ENCODE data around the gene C17orf50.
A peak's percentile ranks its signal among the peaks of the same experiment; 100 is the strongest.

The C17orf50 gene

DNA sequence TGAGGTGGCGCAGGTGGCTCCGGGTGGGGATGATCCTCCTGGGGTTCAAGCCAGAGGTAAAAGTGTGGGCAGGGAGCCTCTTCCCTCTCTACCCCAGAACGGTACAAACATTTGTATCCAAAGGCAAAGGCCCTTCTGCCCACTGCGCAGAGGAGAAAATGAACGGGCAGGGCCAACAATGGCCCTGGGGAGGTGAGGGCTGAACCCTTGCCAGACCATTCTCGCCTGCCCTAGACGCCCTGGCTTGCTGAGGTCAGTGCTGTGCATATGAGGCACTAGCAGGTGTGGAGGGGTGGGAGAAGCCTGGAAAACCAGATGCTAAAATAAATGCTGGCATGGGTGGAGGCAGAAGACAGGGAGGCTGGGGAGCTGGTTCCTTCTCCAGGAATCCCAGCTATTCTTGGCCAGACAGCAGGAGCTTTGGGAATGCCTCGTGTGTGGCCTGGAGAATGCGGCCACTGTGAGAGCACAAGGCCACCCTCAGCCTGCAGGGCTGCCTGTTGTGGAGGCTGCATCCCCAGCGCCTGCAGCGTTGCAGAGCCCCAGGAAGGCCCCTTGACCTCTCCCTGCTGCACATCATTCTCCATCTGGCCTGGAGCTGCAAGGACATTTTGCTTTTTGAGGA lies 4.5 kb downstream of the C17orf50 start:
- no peak overlapping the region for H3K4me3 ChIP-seq (ENCODE audit: low read depth, low read length)
- TF ChIP-seq, protein P1, sequence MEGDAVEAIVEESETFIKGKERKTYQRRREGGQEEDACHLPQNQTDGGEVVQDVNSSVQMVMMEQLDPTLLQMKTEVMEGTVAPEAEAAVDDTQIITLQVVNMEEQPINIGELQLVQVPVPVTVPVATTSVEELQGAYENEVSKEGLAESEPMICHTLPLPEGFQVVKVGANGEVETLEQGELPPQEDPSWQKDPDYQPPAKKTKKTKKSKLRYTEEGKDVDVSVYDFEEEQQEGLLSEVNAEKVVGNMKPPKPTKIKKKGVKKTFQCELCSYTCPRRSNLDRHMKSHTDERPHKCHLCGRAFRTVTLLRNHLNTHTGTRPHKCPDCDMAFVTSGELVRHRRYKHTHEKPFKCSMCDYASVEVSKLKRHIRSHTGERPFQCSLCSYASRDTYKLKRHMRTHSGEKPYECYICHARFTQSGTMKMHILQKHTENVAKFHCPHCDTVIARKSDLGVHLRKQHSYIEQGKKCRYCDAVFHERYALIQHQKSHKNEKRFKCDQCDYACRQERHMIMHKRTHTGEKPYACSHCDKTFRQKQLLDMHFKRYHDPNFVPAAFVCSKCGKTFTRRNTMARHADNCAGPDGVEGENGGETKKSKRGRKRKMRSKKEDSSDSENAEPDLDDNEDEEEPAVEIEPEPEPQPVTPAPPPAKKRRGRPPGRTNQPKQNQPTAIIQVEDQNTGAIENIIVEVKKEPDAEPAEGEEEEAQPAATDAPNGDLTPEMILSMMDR (IDR thresholded peaks at IDR 0.05; ENCODE audit: low read depth, low read length), result no peak

GRCh38 chr17:35765756-35766488 lies 5.2 kb downstream of the C17orf50 start:
- TF ChIP-seq, protein P1 (IDR thresholded peaks at IDR 0.05; ENCODE audit: low read depth, low read length), result no peak
- no peak overlapping the region for H3K4me3 ChIP-seq (ENCODE audit: low read depth, low read length)

- no peak overlapping the region for H3K4me3 ChIP-seq (ENCODE audit: low read depth, low read length)
These were observed 5.8 kb downstream of the C17orf50 start for GRCh38 chr17:35766489-35766877.

GRCh38 chr17:35766903-35767510 lies 6.3 kb downstream of the C17orf50 start:
- TF ChIP-seq, protein P1 (IDR thresholded peaks at IDR 0.05; ENCODE audit: low read depth, low read length), result peak; percentile 45; the same call in 1 of the 2 replicates
- H3K4me3 ChIP-seq (ENCODE audit: low read depth, low read length), result no peak overlapping the region

More at GRCh38 chr17:35766489-35766877, 5.8 kb downstream of the C17orf50 start:
- TF ChIP-seq, protein P1 (IDR thresholded peaks at IDR 0.05; ENCODE audit: low read depth, low read length), result no peak

GRCh38 chr17:35768797-35769196 lies 8.1 kb downstream of the C17orf50 start:
- TF ChIP-seq, protein P1 (IDR thresholded peaks at IDR 0.05; ENCODE audit: low read depth, low read length), result no peak
- no peak overlapping the region for H3K4me3 ChIP-seq (ENCODE audit: low read depth, low read length)

GRCh38 chr17:35769895-35770486 lies 9.3 kb downstream of the C17orf50 start:
- TF ChIP-seq, protein P1 (IDR thresholded peaks at IDR 0.05; ENCODE audit: low read depth, low read length), result no peak
- H3K4me3 ChIP-seq (ENCODE audit: low read depth, low read length), result no peak overlapping the region
